SKM-1 treated with dmso at 0.1 percent for 144 hours (cell line): ENCODE results near the gene C1orf50.

Experiments
- DNase-seq: peaks from one replicate; lab custom pipeline; 2025; ENCODE audit not compliant: unreplicated experiment; lab: John Stamatoyannopoulos, UW

C1orf50 gene

DNA sequence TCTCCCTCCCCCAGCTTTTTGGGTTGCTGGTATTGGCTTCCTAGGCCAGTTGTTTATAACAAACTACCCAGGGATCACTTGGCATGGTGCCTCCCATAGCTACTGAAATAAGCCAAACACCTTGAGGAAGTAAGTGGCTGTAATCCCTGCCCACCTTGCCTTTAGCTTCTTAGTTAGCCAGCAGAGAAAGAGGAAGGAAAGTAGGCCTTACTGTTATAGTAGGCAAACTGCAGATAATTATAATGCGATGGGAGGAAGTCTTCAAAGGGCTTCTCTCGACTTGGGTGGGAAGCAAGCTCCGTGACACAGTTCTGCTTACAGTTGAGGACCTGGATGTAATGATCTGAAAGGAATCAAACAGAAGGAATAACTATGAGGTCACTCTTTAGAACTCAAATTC lies 8.4 kb upstream of the C1orf50 start:
- DNase-seq: peak; percentile 26

DNA sequence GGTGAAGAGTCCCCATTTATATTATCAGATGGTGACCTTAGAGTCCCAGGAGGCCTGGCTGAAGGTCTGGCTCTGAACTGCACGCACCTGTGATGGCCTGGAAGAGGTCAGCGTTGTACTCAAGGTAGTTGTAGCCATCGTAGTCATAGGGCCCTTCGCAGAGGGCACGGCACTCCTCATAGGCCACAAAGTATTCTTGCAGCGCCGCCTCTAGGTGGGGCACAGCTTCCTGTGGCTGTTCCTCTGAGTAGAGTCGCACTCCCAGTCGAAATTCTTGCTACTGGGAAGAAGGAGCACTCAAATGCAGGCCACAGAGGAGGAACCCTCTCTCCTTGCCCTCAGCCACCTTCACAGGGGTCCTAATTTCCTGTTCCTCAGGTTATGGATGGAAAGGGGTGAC lies 7.9 kb upstream of the C1orf50 start:
- no peak for DNase-seq

DNA sequence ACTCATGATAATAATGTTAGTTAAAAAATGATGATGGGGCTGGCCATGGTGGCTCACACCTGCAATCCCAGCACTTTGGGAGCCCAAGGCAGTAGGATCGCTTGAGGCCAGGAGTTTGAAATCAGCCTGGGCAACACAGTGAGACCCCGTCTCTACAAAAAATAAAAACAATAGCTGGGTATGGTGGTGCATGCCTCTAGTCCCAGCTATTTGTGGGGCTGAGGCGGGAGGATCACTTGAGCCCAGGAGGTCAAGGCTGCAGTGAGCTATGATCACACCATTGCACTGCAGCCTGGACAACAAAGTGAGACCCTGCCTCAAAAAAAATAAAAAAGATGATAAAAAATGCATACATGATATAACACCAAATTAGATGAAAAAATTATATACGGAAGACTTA lies 5.5 kb upstream of the C1orf50 start:
- DNase-seq: no peak

DNA sequence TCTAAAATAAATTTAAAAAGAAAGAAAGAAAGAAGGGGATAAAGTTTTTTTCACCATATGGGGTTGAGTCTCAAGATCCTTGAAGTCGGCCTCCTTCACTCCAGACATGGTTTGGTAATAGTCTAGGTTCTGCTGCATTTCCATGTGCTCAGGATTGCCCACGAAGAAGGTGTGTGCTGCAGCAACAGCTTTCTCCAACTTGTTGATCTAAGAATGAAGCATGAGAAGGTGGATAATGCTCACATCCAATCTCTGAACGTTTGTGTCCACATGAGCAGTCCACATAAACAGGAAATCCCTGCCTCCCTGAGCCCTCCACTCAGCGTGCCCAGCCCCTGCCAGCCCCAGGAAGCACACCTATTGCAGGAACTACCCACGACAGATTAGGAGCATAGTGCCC lies 4.8 kb upstream of the C1orf50 start:
- no peak for DNase-seq

DNA sequence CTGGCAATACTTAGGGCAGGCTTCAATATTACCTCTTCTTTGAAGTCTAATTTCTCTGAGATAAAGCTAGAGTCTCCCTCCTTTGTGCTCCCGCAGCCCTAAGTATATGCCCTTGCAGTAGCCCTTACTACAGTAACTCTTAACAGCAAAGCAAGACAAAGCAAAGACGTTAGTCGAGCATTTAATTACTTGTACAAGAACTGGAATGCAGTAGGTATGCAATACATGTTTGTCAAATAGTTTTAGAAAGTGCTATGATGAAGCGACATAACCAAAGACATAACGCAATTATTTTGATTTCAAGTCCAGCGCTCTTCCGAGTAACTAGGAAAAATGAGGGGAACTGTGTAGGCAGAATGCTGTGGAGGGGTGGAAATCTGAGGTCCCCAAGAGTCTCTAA lies 1.8 kb upstream of the C1orf50 start:
- no peak for DNase-seq

DNA sequence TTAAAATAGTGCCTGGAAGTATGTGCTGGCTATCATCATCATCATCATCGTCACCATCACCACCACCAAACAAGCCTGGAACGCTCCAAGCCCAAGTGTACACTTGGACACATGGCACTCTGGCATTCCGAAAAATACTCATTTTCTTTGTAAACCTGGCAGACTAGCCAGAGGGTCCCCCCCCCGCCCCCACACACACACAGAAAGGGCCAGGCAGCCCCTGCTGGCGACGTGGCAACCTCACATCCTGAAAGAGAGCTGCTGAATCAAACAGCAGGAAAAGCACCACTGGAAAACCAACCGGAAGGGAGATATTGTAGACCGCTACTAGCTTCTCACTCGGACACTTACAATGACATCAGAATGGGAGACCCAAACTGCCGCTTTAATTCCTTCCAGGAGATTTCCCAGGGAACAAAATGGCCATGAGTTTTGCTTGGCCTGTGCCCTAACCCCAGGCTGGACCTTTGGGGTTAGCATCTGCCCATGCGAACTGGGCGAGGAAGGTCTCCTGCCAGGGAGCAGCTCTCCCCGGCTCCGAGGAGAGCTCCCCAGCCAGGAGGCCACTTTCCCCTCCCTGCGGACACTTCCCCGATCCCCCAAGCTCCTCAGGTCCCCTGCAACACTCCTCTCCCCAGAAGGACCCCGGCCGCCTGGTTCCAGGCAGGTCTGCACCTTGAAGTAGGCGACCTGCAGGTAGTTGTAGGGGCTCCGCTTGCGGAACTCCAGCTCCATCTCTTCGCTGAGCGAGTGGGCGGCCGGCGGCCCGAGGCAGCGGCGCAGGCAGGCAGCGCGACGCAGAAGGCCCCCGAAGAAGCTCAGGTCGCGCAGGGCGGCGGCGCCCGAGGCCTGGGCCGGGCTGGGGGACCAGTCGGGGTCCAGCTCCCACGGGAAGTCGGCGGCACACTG lies 963 bp upstream of the C1orf50 start:
- peak; percentile 38 for DNase-seq

DNA sequence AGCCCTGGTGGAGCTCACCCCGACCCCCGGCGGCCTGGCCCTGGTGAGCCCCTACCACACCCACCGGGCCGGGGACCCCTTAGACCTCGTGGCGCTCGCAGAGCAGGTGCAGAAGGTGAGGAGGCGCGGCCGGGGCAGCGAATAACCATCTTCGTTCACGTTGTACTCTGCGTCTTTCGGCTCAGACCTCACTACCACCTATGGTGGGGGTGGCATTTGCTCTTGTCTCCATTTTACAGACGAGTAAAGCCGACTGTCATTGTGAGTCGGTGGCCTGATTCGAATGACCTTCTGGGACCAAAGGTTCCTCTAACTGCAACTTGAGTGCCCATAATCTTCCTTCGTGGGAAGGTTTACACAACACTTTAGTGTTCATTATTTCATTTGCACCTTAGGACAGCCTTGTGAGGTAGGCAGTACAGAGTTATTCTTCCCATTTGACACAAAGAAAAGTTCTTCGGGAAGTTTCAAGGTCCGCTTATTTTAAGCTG lies 506 bp downstream of the C1orf50 start:
- DNase-seq: no peak

DNA sequence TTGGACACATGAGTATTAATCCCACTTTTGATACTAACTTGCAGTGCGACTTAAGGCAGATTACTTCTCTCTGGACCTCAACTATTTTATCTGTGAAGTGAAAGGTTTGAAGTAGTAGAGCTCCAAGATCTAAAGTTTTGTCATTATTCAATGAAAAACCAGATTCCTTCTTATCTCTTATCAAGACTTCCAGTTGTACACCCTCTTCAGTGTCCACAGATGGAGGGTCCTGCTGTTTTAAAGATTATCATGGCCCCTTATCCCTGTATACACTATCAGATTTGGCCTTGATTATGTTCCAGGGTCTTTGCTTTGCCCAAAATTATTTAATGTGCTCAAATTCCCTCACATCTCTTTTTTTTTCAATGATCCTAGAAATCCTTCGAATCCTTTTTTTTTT lies 1.1 kb downstream of the C1orf50 start:
- no peak for DNase-seq

DNA sequence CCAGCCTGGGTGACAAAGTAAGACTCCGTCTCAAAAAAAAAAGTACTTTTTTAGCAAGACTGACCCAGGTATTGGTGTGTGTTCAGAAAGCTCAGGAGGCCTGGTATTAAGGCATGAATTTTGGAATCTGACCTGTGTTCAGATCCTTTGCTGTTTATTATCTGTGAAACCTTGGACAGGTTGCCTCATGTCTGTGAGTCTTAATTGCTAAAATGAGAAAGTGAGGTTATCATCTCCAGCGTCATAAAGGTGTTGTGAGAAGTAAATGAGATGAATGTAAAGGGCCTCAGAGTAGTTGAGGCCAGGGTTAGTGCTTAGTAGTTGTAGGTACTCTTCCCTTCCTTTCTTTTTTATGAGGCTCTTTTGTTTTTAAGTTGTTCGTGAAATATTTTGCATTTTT lies 2.8 kb downstream of the C1orf50 start:
- DNase-seq: no peak

DNA sequence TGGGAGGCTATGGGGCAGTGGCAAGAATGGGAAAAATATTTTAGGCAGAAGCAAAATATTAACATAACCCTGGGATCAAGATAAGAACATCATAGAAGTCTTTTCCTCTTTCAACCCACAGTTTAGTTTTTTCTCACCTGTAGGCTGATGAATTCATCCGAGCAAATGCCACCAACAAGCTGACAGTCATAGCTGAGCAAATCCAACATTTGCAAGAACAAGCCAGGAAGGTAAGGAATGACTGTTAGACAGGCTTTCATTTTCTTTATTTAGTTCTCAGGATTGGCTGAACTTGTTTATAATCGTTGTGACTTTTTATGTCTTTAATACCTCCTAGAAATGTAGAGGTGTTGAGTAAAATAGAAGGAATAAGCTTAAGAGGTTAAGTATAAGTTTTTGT lies 6.4 kb downstream of the C1orf50 start:
- no peak for DNase-seq

DNA sequence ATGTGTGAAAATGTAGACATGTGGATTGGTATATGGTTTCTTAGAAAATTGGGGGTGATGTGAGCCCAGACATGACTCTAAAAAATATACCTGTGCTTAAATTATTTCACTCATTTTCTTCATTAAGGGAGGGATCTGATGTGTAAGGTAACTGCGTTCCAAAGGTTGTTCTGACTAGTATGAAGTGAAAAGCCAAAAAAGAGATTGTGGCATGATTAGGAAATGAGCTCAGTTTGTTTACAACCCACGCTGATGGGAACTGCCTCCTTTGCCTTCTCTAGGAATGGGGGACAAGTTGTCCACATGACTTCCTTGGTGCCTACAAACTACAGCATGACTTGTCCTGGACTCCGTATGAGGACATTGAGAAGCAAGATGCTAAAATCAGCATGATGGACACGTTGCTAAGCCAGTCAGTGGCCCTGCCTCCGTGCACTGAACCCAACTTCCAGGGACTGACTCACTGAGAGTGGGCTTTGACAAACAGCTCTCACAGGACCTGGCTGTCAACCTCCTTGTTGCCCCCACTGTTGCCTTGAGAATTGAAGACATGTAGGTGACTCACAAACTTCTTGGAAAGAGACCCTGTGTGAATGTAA lies 8.0 kb downstream of the C1orf50 start:
- DNase-seq: no peak

DNA sequence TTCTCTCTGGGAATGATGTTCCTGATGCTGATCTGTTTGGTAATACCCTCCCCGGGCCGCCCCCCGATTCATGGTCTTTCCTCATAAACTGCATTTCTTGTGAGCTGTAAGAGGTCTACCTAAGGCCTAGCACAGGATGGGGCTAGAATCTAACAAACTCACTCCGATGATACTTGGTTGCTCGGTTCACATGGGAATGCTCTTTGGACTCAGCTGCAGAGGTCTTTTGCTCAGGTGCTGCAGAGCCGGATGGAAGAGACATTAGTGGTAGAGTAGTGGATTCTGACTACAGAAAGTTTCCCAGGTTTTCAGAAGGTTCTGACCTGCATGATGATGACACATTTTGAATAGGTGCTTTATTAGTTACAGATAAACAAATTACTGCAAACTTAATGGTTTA lies 9.5 kb downstream of the C1orf50 start:
- DNase-seq: no peak

DNA sequence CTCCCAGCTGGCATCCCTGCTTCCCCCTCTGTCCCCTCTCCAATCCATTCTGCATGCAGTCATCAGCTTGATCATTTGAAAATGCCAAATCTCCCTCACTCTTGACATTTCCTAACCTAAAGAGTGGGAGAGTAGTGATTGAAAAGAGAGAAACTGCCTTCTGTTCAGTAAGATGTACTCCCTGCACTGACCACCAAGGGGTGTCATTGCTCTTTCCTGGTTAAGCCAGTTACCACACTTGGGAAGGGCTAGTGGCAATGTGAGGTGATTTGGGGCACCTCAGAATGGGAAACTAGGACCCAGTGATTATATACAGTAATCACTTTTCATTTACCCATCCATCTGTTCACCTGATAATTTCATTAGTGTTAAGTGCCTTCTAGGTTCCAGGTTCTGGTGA lies 10.8 kb downstream of the C1orf50 start:
- DNase-seq: peak; percentile 20

DNA sequence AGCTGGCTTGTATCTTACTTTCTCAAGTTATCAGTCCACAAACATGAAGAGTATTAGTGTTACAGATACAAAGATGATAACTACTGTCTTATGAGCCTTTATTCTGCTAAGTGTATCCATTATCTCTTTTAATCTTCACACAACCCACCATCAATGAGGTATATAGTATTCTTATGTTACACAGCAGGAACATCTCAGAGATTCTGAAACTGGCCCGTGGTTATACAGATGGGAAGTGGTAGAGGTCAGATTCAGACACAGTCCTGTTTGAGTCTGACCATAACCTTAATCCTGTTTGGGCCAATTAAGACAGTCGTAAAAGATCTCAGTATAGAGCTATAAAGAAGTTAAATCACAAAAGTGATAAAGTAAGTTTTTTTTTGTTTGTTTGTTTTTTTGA lies 12.7 kb downstream of the C1orf50 start:
- DNase-seq: no peak

DNA sequence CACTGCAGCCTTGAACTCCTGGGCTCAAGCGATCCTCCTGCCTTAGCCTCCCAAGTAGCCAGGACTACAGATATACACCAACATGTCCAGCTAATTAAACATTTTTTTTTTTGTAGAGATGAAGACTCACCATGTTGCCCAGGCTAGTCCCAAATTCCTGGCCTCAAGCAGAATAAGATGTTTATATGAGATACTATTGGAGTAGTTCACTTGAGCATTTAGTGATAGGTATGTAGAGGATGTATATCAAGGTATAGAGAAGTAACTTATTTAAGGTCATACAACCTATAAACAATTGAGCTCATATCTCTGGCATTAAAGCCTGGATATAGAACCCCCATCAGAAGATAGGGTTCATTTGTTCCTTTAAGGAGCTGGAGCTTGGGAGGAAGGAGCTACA lies 13.1 kb downstream of the C1orf50 start:
- no peak for DNase-seq

DNA sequence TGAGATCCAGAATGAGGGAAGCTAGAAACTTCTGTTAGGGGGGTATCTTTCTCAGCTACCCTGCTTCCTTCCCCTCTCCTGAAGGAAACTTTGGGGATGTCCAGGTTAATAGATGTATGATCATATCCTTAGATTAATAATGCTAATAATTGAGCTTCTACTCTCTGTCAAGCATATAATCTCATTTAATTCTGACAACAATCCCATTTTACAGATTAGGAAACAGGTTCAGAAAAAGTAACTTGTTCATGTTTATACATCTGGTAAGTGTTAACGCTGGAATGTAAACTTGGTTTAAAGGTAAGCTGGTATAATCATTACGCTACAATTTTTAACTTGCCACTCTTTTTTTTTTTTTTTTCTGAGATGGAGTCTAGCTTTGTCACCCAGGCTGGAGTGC lies 16.0 kb downstream of the C1orf50 start:
- no peak for DNase-seq

DNA sequence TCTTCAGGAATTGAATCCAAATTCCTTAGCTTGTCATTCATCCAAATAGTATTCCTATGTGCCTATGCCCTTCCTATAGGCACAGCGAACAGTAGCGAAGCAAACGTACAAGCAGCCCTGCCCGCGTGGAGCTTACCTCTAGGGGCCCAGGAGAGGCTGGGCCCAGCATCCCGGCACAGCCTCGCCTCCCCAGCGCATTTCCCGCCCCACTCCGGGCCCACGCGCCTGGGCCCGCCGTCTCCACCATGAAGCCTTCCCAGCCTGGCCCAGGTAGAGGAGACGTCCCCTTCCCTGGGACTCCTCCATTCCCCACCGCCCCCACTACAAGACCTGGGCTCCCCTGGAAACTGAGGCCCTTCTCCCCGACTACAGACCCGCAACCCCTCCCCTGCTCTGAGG lies 17.5 kb downstream of the C1orf50 start:
- no peak for DNase-seq

DNA sequence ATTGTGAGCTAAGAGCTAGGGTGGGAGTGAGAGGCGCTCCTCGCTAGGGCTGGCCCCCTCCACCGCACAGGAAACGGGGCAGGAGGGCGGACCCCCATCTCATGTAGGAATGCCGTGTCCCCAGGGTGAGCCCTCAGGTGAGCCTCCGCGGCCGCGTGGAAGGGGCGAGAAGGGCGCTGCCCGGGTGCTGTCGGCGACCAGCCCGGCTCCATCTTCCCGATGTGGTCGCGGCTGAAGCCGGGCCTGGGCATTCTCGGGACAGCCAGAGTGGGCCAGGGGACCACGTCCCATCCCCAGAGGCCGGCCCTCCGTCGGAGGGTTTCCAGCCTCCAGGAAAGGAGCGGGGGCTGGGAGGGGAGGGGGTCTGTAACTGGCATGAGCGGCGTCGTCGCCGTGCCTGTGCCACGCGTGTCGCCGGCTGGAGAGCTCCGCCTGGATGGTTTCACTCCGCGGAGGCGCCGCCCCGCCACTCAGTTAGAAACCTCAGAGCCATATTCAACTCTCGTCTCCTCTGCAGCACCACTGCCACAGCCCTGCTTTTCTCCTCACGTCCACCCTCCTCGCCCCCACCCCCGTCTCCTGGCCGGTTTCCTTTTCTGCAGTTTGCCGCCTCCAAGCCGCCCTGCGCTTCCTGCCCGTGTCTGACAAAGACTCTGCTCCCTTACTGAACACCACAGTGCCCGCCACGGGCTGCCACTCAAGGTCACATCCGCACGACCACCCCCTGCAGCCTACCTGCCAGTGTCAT lies 18.1 kb downstream of the C1orf50 start, which contains the start of gene TMEM269:
TMEM269 (plus strand) TSS at position 46 of the 748 bp plus-strand sequence. CDS start 4,903 bp downstream, outside the sequence.
- DNase-seq: no peak

DNA sequence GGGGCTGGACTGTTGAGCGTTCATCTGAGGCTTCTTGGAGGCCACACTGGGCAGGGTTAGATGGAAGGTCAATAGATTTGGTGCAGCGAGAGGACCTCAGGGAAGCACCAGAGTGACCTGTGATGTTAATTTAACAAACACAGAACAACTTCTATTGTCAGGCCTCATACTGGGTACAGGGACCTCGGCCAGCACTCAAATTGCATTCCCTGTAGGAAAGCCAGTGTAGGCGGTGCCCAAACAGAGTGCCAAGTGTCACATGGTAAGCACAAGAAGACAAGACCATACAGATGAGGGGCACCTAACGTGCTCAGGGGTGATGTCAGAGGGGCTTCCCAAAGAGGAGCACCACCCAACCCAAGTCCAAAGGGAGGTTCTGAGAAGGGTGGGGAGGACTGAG lies 19.0 kb downstream of the C1orf50 start:
- DNase-seq: no peak

DNA sequence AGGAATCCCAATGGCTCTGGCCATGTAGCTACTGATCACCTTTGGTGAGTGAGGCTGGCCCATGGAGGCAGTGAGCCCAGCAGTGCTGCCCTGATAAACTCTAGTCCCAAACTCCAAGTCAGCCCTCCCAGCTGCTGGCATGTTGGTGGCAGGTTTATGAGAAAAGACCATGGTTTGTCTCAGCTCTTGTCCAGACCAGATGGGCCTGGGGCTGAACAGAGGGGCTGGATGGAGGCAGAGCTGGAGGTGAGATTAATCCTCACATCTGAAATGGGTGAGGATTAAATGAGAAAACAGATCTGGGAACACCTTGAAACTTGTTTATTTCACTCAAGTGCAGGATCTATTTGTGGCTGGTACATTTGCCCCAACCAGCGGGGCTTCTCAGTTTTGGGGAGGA lies 21.0 kb downstream of the C1orf50 start:
- DNase-seq: no peak

DNA sequence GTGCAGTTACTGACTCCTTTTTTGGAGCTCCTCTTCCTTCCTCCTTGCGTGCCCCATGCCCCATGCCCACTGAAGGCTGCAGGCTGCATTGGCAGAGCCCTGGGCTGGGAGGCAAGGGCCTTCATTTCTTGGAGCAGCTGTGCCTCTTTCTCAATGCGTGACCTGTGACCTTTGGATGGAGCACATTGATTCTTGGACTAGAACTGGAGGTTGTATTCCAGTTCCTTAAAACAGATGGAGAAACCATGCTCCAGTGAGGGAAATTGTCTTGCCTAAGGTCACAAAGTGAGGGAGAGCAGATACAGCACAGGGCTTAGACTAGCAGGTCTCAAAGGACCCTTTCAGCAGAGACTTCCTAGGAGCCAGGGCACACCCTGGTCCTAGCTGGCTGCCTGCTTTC lies 26.8 kb downstream of the C1orf50 start:
- no peak for DNase-seq

DNA sequence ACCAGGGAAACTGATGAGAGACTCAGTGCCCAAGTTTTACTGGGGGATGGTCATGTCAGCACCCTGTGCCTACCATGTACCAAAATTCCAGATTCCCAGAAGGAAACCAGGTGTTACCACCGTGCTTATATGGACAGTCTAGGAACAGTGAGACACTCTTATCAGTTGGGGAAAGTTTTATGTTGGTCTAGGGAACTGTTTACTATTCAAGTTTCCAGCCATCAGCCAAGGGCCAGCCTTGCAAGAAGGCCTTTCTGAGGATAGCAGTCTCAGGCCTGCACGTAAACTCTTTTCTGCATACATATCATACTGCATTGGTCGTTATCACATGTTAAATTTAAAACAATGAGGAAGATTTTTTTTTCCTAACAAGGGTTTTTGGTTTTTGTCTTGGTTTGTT lies 30.4 kb downstream of the C1orf50 start:
- DNase-seq: no peak
